ENCODE data around the gene OR2T6. TPM values are rescaled to one million over a fixed set of nuclear protein-coding genes. Genes with fewer than 3 reads are reported as not detected.

OR2T6 gene
- total and polyA plus RNA-seq, 2 experiments from 2014 or later = not detected

Other genes with a start within 250 kb of the OR2T6 start
- not detected in 2 replicates for gene OR2M5, start 230.6 kb upstream of the OR2T6 start, total RNA-seq (2014; rRNA removed; shearing (Covaris generic))
- gene OR2M5, start 230.6 kb upstream of the OR2T6 start, polyA plus RNA-seq (2016; fragmentation: Nextera tagmentation; extraction: Ambion mirVana) = not detected in 2 replicates
- not detected in 2 replicates for gene OR2M2, start 200.9 kb upstream of the OR2T6 start, total RNA-seq (2014; rRNA removed; shearing (Covaris generic))
- not detected in 2 replicates for gene OR2M2, start 200.9 kb upstream of the OR2T6 start, polyA plus RNA-seq (2016; fragmentation: Nextera tagmentation; extraction: Ambion mirVana)
- not detected in 2 replicates for gene OR2M3, start 178.5 kb upstream of the OR2T6 start, total RNA-seq (2014; rRNA removed; shearing (Covaris generic))
- gene OR2M3, start 178.5 kb upstream of the OR2T6 start, polyA plus RNA-seq (2016; fragmentation: Nextera tagmentation; extraction: Ambion mirVana) = not detected in 2 replicates
- gene OR2M4, start 144.3 kb upstream of the OR2T6 start, total RNA-seq (2014; rRNA removed; shearing (Covaris generic)) = not detected in 2 replicates
- not detected in 2 replicates for gene OR2M4, start 144.3 kb upstream of the OR2T6 start, polyA plus RNA-seq (2016; fragmentation: Nextera tagmentation; extraction: Ambion mirVana)
- not detected in 2 replicates for gene OR2T33, start 97.8 kb upstream of the OR2T6 start, total RNA-seq (2014; rRNA removed; shearing (Covaris generic))
- not detected in 2 replicates for gene OR2T33, start 97.8 kb upstream of the OR2T6 start, polyA plus RNA-seq (2016; fragmentation: Nextera tagmentation; extraction: Ambion mirVana)
- gene OR2T12, start 72.3 kb upstream of the OR2T6 start, total RNA-seq (2014; rRNA removed; shearing (Covaris generic)) = not detected in 2 replicates
- gene OR2T12, start 72.3 kb upstream of the OR2T6 start, polyA plus RNA-seq (2016; fragmentation: Nextera tagmentation; extraction: Ambion mirVana) = not detected in 2 replicates
- not detected in 2 replicates for gene OR2M7, start 51.2 kb upstream of the OR2T6 start, total RNA-seq (2014; rRNA removed; shearing (Covaris generic))
- not detected in 2 replicates for gene OR2M7, start 51.2 kb upstream of the OR2T6 start, polyA plus RNA-seq (2016; fragmentation: Nextera tagmentation; extraction: Ambion mirVana)
- gene OR14C36, start 27.0 kb upstream of the OR2T6 start, total RNA-seq (2014; rRNA removed; shearing (Covaris generic)) = not detected in 2 replicates
- gene OR14C36, start 27.0 kb upstream of the OR2T6 start, polyA plus RNA-seq (2016; fragmentation: Nextera tagmentation; extraction: Ambion mirVana) = not detected in 2 replicates
- gene OR2T4, start 14.1 kb upstream of the OR2T6 start, total RNA-seq (2014; rRNA removed; shearing (Covaris generic)) = not detected in 2 replicates
- not detected in 2 replicates for gene OR2T4, start 14.1 kb upstream of the OR2T6 start, polyA plus RNA-seq (2016; fragmentation: Nextera tagmentation; extraction: Ambion mirVana)
- gene OR2T1, start 27.3 kb downstream of the OR2T6 start, total RNA-seq (2014; rRNA removed; shearing (Covaris generic)) = not detected in 2 replicates
- not detected in 2 replicates for gene OR2T1, start 27.3 kb downstream of the OR2T6 start, polyA plus RNA-seq (2016; fragmentation: Nextera tagmentation; extraction: Ambion mirVana)
- gene OR2T2, start 69.9 kb downstream of the OR2T6 start, total RNA-seq (2014; rRNA removed; shearing (Covaris generic)) = not detected in 2 replicates
- not detected in 2 replicates for gene OR2T2, start 69.9 kb downstream of the OR2T6 start, polyA plus RNA-seq (2016; fragmentation: Nextera tagmentation; extraction: Ambion mirVana)
- gene OR2T3, start 97.6 kb downstream of the OR2T6 start, total RNA-seq (2014; rRNA removed; shearing (Covaris generic)) = not detected in 2 replicates
- not detected in 2 replicates for gene OR2T3, start 97.6 kb downstream of the OR2T6 start, polyA plus RNA-seq (2016; fragmentation: Nextera tagmentation; extraction: Ambion mirVana)
- not detected in 2 replicates for gene OR2T5, start 112.8 kb downstream of the OR2T6 start, total RNA-seq (2014; rRNA removed; shearing (Covaris generic))
- gene OR2T5, start 112.8 kb downstream of the OR2T6 start, polyA plus RNA-seq (2016; fragmentation: Nextera tagmentation; extraction: Ambion mirVana) = not detected in 2 replicates
- gene OR2G6, start 132.3 kb downstream of the OR2T6 start, total RNA-seq (2014; rRNA removed; shearing (Covaris generic)) = not detected in 2 replicates
- gene OR2G6, start 132.3 kb downstream of the OR2T6 start, polyA plus RNA-seq (2016; fragmentation: Nextera tagmentation; extraction: Ambion mirVana) = not detected in 2 replicates
- gene OR2T29, start 187.0 kb downstream of the OR2T6 start, total RNA-seq (2014; rRNA removed; shearing (Covaris generic)) = not detected in 2 replicates
- not detected in 2 replicates for gene OR2T29, start 187.0 kb downstream of the OR2T6 start, polyA plus RNA-seq (2016; fragmentation: Nextera tagmentation; extraction: Ambion mirVana)
- not detected in 2 replicates for gene OR2T34, start 199.0 kb downstream of the OR2T6 start, total RNA-seq (2014; rRNA removed; shearing (Covaris generic))
- gene OR2T34, start 199.0 kb downstream of the OR2T6 start, polyA plus RNA-seq (2016; fragmentation: Nextera tagmentation; extraction: Ambion mirVana) = not detected in 2 replicates
- gene OR2T10, start 222.0 kb downstream of the OR2T6 start, total RNA-seq (2014; rRNA removed; shearing (Covaris generic)) = not detected in 2 replicates
- gene OR2T10, start 222.0 kb downstream of the OR2T6 start, polyA plus RNA-seq (2016; fragmentation: Nextera tagmentation; extraction: Ambion mirVana) = not detected in 2 replicates